Fibroblast of villous mesenchyme (primary cell): ENCODE measurements around the gene GIPC2. TPM values are rescaled to one million over a fixed set of nuclear protein-coding genes. Genes with fewer than 3 reads are reported as not detected.

Source experiments
- DNase-seq: peaks from one replicate; pipeline ENCODE4 v3.0.0-alpha.2; 2010; ENCODE audit warnings: low read depth
- H3K4me3 ChIP-seq: 2 replicates; pipeline ENCODE4 v1.5.1; 2011; ENCODE audit warnings: low read depth, mild to moderate bottlenecking, low read length
- total RNA-seq: library from RNA; depleted of rRNA; stranded (reverse); fragments of >200 nt; gene quantifications from 2 replicates; pipeline ENCODE4 v1.2.3, GENCODE V29; 2012
- TF ChIP-seq, protein P1 (sequence below): IDR thresholded peaks from 2 replicates; pipeline ENCODE4 v1.5.1; 2012; ENCODE audit warnings: low read depth, mild to moderate bottlenecking, low read length; ENCODE audit not compliant: insufficient read depth

GIPC2 gene
- total RNA-seq, 1 donor: 0.43 TPM

DNA sequence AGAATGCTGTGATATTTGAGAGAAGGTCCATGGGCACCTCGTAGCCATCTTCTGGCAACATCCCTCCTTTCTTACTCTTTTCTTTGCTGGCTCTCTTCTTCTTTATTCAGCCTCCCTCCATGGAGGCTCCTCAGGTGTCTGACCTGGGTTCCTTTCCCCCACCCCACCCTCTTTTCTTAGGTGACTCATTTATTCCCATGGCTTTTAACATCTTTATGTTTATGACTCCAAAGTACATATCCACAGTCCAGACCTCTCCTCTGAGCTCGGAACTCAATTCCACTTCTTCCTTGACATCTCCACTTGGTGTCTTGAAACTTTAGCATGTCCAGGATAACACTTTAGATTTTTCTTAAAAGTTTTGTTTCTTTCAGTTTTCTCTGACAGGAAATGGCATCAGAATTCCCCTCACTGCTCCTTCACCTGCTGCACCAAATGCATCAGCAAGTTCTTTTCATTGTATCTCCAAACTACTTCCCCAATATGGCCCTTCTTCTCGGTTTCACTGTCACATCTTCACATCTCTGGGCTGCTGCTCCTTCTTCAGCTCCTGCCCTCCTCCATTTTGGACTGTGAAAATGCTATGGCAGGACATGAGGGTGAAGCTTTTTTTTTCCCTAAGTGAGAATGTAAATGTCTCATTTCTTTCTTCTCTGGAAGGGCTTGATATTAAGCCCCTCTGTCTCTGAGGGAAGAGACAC, 95.9 kb downstream of the GIPC2 start:
- no peak overlapping the region for H3K4me3 ChIP-seq
- DNase-seq: no peak
- TF ChIP-seq, protein P1, sequence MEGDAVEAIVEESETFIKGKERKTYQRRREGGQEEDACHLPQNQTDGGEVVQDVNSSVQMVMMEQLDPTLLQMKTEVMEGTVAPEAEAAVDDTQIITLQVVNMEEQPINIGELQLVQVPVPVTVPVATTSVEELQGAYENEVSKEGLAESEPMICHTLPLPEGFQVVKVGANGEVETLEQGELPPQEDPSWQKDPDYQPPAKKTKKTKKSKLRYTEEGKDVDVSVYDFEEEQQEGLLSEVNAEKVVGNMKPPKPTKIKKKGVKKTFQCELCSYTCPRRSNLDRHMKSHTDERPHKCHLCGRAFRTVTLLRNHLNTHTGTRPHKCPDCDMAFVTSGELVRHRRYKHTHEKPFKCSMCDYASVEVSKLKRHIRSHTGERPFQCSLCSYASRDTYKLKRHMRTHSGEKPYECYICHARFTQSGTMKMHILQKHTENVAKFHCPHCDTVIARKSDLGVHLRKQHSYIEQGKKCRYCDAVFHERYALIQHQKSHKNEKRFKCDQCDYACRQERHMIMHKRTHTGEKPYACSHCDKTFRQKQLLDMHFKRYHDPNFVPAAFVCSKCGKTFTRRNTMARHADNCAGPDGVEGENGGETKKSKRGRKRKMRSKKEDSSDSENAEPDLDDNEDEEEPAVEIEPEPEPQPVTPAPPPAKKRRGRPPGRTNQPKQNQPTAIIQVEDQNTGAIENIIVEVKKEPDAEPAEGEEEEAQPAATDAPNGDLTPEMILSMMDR: no peak

DNA sequence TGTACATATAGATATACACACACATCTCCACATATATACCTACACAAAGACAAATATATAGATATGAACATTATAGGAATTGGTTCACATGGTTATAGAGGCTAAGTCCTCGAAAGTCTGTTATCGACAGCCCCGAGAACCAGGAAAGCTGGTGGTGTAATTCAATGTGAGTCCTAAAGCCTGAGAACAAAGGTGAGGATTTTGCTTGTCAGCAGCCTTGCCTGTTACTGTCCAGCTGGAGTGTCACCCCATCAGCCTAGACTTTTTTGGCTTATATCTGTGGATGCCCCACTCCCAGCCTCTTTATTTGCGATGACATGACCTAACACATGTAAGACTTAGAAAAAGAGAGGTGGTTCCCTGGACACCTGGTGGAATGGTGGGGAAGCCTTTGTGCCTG, 97.0 kb downstream of the GIPC2 start:
- no peak overlapping the region for H3K4me3 ChIP-seq
- DNase-seq: no peak
- TF ChIP-seq, protein P1: no peak

DNA sequence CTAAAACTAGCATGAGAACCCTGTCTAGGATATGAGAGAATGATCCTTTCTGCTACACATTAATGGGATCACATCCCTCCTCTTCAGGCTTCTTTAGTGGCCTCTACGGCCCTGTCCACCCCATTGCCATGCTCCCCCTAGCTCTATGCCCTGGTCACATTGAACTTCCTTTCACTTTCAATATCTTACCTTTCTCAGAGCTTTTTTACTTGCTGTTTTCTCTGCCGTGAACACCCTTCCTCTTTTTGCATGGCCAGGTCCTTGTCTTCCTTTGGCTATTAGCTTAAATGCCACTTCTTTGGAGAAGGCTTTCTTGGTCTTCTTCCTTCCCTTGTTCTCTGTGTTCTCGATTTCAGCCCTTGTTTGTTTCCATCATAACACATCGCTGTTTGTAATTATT, 97.4 kb downstream of the GIPC2 start:
- TF ChIP-seq, protein P1: no peak
- H3K4me3 ChIP-seq: peak overlapping the region; percentile 24
- DNase-seq: no peak

DNA sequence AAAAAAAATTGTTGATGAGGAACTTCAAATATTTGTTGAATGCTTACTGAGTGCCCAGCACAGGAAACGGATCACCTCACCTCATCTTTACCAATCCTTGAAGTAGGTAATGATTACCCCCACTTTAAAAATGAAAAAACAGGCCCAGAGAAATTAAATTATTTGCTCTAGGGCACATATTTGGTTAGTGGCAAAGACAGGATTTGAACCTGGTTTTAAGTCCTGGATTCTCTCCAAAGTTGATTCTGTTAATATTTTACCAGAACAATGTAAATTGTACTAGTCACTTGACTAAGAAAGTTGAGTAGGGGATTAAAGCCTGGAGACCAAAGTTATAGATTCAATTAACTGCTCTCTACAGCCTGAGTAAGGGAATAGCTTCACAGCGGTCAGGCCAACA, 97.9 kb downstream of the GIPC2 start:
- TF ChIP-seq, protein P1: no peak
- DNase-seq: no peak
- no peak overlapping the region for H3K4me3 ChIP-seq

DNA sequence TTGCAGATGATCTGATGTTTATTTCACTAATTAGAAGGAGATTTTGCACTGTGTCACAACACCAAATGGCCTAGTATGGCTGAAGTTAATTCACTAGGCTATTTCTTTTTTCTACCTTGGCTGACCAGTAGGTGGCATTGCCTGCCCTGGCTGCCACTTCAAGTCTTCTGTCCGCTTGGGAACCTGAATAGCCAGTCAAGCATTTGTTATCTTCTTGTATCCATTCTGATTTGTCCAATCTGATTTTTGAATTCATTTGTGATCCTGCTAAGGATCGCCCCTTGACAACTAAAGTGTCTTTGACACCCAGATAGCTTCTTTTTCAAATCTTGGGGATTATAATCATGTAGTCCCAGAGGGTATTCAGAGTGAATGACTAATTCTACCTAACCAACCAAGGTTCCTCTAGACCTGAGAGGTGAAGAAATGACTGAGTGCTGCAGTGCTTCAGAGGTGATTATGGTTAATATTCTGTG, 99.4 kb downstream of the GIPC2 start:
- peak; percentile 80 for DNase-seq
- H3K4me3 ChIP-seq: no peak overlapping the region
- TF ChIP-seq, protein P1: peak; percentile 96

DNA sequence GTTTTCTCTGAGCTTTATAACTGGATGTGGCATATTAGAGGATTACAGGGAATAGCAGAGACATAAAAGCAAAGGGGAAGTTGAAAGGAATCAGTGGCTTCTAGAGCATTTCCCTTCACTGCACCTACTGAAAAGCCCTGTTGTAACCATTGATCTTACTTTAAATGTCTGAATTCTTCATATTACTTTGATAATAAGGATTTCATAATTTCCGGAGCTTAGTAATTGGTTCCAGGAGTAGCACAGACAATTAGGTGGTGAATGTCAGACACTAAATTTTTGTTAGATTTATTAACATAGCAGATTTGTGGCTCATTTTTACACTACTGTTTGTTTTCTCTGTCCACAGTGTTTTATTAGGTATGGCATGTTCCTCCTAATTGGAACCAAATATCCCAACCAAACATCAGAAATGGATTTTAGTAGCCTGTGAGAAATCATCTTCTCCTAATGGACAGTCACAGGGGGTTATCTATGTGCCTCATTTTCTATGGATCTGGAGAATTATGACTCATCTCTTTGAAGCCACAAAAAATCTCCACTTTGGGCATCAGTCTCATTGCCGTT, 100.5 kb downstream of the GIPC2 start:
- TF ChIP-seq, protein P1: no peak
- peak; percentile 12 for DNase-seq

More for the DNA sequence above, 100.5 kb downstream of the GIPC2 start:
- no peak overlapping the region for H3K4me3 ChIP-seq
